Measurements from ENCODE around the gene TMEM44.

The TMEM44 gene

GRCh38 chr3:194577986-194578905 is 55.0 kb downstream of the TMEM44 start:
- peak; percentile 71 for DNase-seq

GRCh38 chr3:194575484-194576210 is 57.6 kb downstream of the TMEM44 start:
- DNase-seq = no peak

GRCh38 chr3:194574639-194575483 is 58.4 kb downstream of the TMEM44 start:
- no peak for DNase-seq

- DNase-seq = peak; percentile 65
These were observed 59.4 kb downstream of the TMEM44 start for GRCh38 chr3:194573680-194574437.

- DNase-seq = no peak
These were observed 60.2 kb downstream of the TMEM44 start for GRCh38 chr3:194572944-194573491.

- no peak for DNase-seq
These were observed 61.0 kb downstream of the TMEM44 start for GRCh38 chr3:194572143-194572789.

- DNase-seq = no peak
These were observed 61.6 kb downstream of the TMEM44 start for GRCh38 chr3:194571491-194572142.

GRCh38 chr3:194570898-194571297 is 62.3 kb downstream of the TMEM44 start:
- no peak for DNase-seq

GRCh38 chr3:194570235-194570634 is 63.0 kb downstream of the TMEM44 start:
- DNase-seq = no peak

- DNase-seq = no peak
These were observed 64.0 kb downstream of the TMEM44 start for GRCh38 chr3:194569252-194569651.

- DNase-seq = no peak
These were observed 67.5 kb downstream of the TMEM44 start for GRCh38 chr3:194565597-194566190.

- no peak for DNase-seq
These were observed 70.2 kb downstream of the TMEM44 start for GRCh38 chr3:194562986-194563385.

- no peak for DNase-seq
These were observed 71.8 kb downstream of the TMEM44 start for GRCh38 chr3:194561306-194561974.

GRCh38 chr3:194560047-194560446 is 73.2 kb downstream of the TMEM44 start:
- DNase-seq = no peak

GRCh38 chr3:194559530-194559929 is 73.7 kb downstream of the TMEM44 start:
- no peak for DNase-seq

- DNase-seq = no peak
These were observed 76.8 kb downstream of the TMEM44 start for GRCh38 chr3:194556086-194557056.

- no peak for DNase-seq
These were observed 77.8 kb downstream of the TMEM44 start for GRCh38 chr3:194555175-194556062.
